Esophagus squamous epithelium (tissue), 5 donors: ENCODE results near the gene RGS6. TPM values are rescaled to one million over a fixed set of nuclear protein-coding genes. Genes with fewer than 3 reads are reported as not detected.

ENCODE experiments used
- DNase-seq: peaks from one replicate; lab custom pipeline; 2025; lab: John Stamatoyannopoulos, UW
- H3K27ac ChIP-seq, 4 donors: fragments of 200-600 bp; sonication (generic); one replicate each; pipeline ENCODE4 v1.5.1; 2016 to 2019; ENCODE audit warnings: mild to moderate bottlenecking in 1 of 4
- H3K27me3 ChIP-seq, 4 donors: fragments of 200-600 bp; sonication (generic); 1 replicate in 3 of 4; 2 replicates in 1 of 4; pipeline versions ENCODE4 v1.5.1 to v1.6.0; 2017 to 2021; ENCODE audit warnings: antibody characterized with exemption in 1 of 4
- H3K36me3 ChIP-seq, 3 donors: fragments of 200-600 bp; sonication (generic); one replicate each; pipeline ENCODE4 v1.5.1; 2016 to 2019
- H3K4me1 ChIP-seq, 3 donors: fragments of 200-600 bp; sonication (generic); one replicate each; pipeline ENCODE4 v1.5.1; 2017 to 2019
- H3K4me3 ChIP-seq, 4 donors: fragments of 200-600 bp; sonication (generic); 1 replicate in 3 of 4; 2 replicates in 1 of 4; pipeline ENCODE4 v1.5.1; 2016 to 2019; ENCODE audit warnings: mild to moderate bottlenecking in 2 of 4, moderate library complexity in 1 of 4
- H3K9me3 ChIP-seq, 3 donors: fragments of 200-600 bp; sonication (generic); one replicate each; pipeline ENCODE4 v1.5.1; 2016 to 2019
- CTCF ChIP-seq, 6 experiments: fragments of 450-650 bp in 4 of 6; fragments of 200-600 bp in 2 of 6; sonication (generic) in 2 of 6; IDR thresholded peaks; one replicate each; pipeline ENCODE4 v1.5.1; 2016 to 2019; ENCODE audit warnings: antibody characterized with exemption in 6 of 6, mild to moderate bottlenecking in 4 of 6, moderate library complexity in 4 of 6
- POLR2A ChIP-seq, 4 donors: fragments of 450-650 bp; IDR thresholded peaks; one replicate each; pipeline ENCODE4 v1.6.1; 2017; ENCODE audit warnings: antibody characterized with exemption in 4 of 4, mild to moderate bottlenecking in 4 of 4, moderate library complexity in 3 of 4
- WGBS, 2 donors: methylation state at CpG; one replicate each; pipeline ENCODE4 v1.1.5; 2018; 5-methylcytosine and 5-hydroxymethylcytosine counted together
- intact Hi-C: fragments of 100-400 bp; cut with DNase I; formaldehyde crosslinking; loops from one replicate; pipeline ENCODE4 v1.15.0; 2022
- total RNA-seq, 4 donors: library from RNA; depleted of rRNA; stranded (reverse); fragments of >200 nt; gene quantifications; one replicate each; pipeline ENCODE4 v1.1.0, GENCODE V29; 2016
- donor health status: DM: yes; HTN: yes; CAD: no.

RGS6 gene
- total RNA-seq, 4 donors from 2014 or later: 0.06 to 0.76 (median 0.66) TPM; not detected in 1

- WGBS, 2 donors: 85 to 95% methylated on average over 3 of the region's 3 CpGs
- TF ChIP-seq POLR2A (IDR thresholded peaks at IDR 0.05): no peak
- TF ChIP-seq CTCF (IDR thresholded peaks at IDR 0.05): no peak
- no peaks in the 10 kb centered on the region for H3K9me3 ChIP-seq
Observed at GRCh38 chr14:72409047-72409446, 476.8 kb downstream of the RGS6 start.

GRCh38 chr14:72416081-72416849, 484.0 kb downstream of the RGS6 start:
- TF ChIP-seq POLR2A (IDR thresholded peaks at IDR 0.05) (no peak), CTCF (IDR thresholded peaks at IDR 0.05) (no peak)
- 97 to 100% methylated on average over 2 of the region's 2 CpGs for WGBS, 2 donors
- Histone ChIP-seq H3K4me1 (peaks cover 0 to 5% (median 0%) of the 10 kb centered on the region in 3 donors), H3K9me3 (peaks cover 0 to 7% (median 0%) of the 10 kb centered on the region in 3 donors), H3K27ac (no peak overlapping the region), H3K27me3 (no peaks in the 10 kb centered on the region), H3K4me3 (no peak overlapping the region), H3K36me3 (no peaks in the 10 kb centered on the region)
- intact Hi-C loops: no loop called here
- DNase-seq: no peak

More at GRCh38 chr14:72409047-72409446, 476.8 kb downstream of the RGS6 start:
- H3K4me3 ChIP-seq: no peak overlapping the region
- intact Hi-C loops: no loop called here
- no peaks in the 10 kb centered on the region for H3K36me3 ChIP-seq
- no peak overlapping the region for H3K27ac ChIP-seq
- DNase-seq: no peak
- H3K4me1 ChIP-seq: no peaks in the 10 kb centered on the region
- no peaks in the 10 kb centered on the region for H3K27me3 ChIP-seq

GRCh38 chr14:72416892-72417291, 484.7 kb downstream of the RGS6 start:
- intact Hi-C loops: no loop called here
- Histone ChIP-seq H3K27me3 (peaks cover 0 to 3% (median 0%) of the 10 kb centered on the region in 4 donors), H3K27ac (no peak overlapping the region), H3K4me1 (peaks cover 0 to 5% (median 0%) of the 10 kb centered on the region in 3 donors), H3K36me3 (no peaks in the 10 kb centered on the region), H3K4me3 (no peak overlapping the region), H3K9me3 (peaks cover 0 to 7% (median 0%) of the 10 kb centered on the region in 3 donors)
- 51 to 54% methylated on average over 3 to 7 of the region's 7 CpGs for WGBS, 2 donors
- DNase-seq: no peak
- no peak for TF ChIP-seq POLR2A (IDR thresholded peaks at IDR 0.05)

GRCh38 chr14:72418806-72419205, 486.6 kb downstream of the RGS6 start:
- Histone ChIP-seq H3K4me1 (peaks cover 0 to 5% (median 0%) of the 10 kb centered on the region in 3 donors), H3K27ac (no peak overlapping the region), H3K4me3 (no peak overlapping the region), H3K9me3 (peaks cover 0 to 7% (median 0%) of the 10 kb centered on the region in 3 donors), H3K36me3 (no peaks in the 10 kb centered on the region), H3K27me3 (peaks cover 0 to 3% (median 0%) of the 10 kb centered on the region in 4 donors)
- 85% methylated on average over 3 of the region's 3 CpGs for WGBS, 2 donors
- intact Hi-C loops: no loop called here
- TF ChIP-seq POLR2A (IDR thresholded peaks at IDR 0.05) (no peak), CTCF (IDR thresholded peaks at IDR 0.05) (no peak)
- no peak for DNase-seq

- Histone ChIP-seq H3K27me3 (peaks cover 0 to 3% (median 0%) of the 10 kb centered on the region in 4 donors), H3K9me3 (peaks cover 0 to 7% (median 0%) of the 10 kb centered on the region in 3 donors), H3K4me3 (no peak overlapping the region), H3K27ac (no peak overlapping the region), H3K36me3 (no peaks in the 10 kb centered on the region), H3K4me1 (peaks cover 0 to 5% (median 0%) of the 10 kb centered on the region in 3 donors)
- TF ChIP-seq POLR2A (IDR thresholded peaks at IDR 0.05) (no peak), CTCF (IDR thresholded peaks at IDR 0.05) (no peak)
- 87 to 90% methylated on average over 5 to 6 of the region's 6 CpGs for WGBS, 2 donors
- intact Hi-C loops: no loop called here
- DNase-seq: no peak
Observed at GRCh38 chr14:72419226-72419775, 487.1 kb downstream of the RGS6 start.
